HepG2 (cell line): ENCODE data around the gene TMBIM6. TPM values are rescaled to one million over a fixed set of nuclear protein-coding genes. Genes with fewer than 3 reads are reported as not detected.

Source experiments
- ATAC-seq: fragments of 200-7000 bp; cut with Tn5 transposase; 3 replicates; pipeline ENCODE4 v1.9.1; 2020; ENCODE audit warnings: mild to moderate bottlenecking, moderate library complexity
- BruUV-seq: library from RNA; stranded (reverse); fragments of 400-500 nt; replicated peaks from 2 replicates; lab custom pipeline; 2021; lab: Mats Ljungman, UMichigan
- CTCF ChIA-PET: fragments of 300-600 bp; formaldehyde crosslinking; extraction: SDS; loops from one replicate; lab custom pipeline; 2021; ENCODE audit warnings: low total read pairs, inconsistent platforms, low intra/inter-chr PET ratio; lab: Yijun Ruan, JAX
- POLR2A ChIA-PET: fragments of 350-600 bp; sonication (Branson Sonifier 250); formaldehyde crosslinking; loops from one replicate; lab custom pipeline; 2020; ENCODE audit warnings: antibody characterized with exemption, inconsistent platforms; lab: Yijun Ruan, JAX
- DNase-seq: peaks from one replicate; pipeline ENCODE4 v3.0.0-alpha.2; 2015; ENCODE audit warnings: low spot score
- FAIRE-seq: peaks from 3 replicates; lab custom pipeline; 2011; peaks lifted over from hg19 to GRCh38; lab: Jason Lieb, UNC
- H2AFZ ChIP-seq: one replicate; pipeline ENCODE4 v1.6.1; 2011; ENCODE audit warnings: low read length, inconsistent platforms
- H3K27ac ChIP-seq: fragments of 300-600 bp; 3 replicates; pipeline ENCODE4 v1.8.0; 2011; ENCODE audit warnings: mixed run types, mild to moderate bottlenecking, mixed read lengths, low read length, inconsistent platforms; ENCODE audit not compliant: insufficient read depth; ENCODE audit errors: extremely low read length
- H3K27me3 ChIP-seq, 2 experiments: fragments of 200-600 bp in 1 of 2; 2 replicates in 1 of 2; 3 replicates in 1 of 2; pipeline versions ENCODE4 v1.6.0 to v1.8.0; 2011; ENCODE audit warnings: low read length in 2 of 2, mild to moderate bottlenecking in 2 of 2, moderate library complexity in 2 of 2, inconsistent platforms in 1 of 2; ENCODE audit not compliant: insufficient read depth in 2 of 2, control insufficient read depth in 1 of 2
- H3K36me3 ChIP-seq, 2 experiments: fragments of 200-600 bp in 1 of 2; replicated peaks in 1 of 2; 2 replicates in 1 of 2; 3 replicates in 1 of 2; pipeline versions ENCODE4 v1.5.1 to v1.8.0; 2011; ENCODE audit warnings: low read length in 2 of 2, inconsistent platforms in 1 of 2; ENCODE audit not compliant: insufficient read depth in 2 of 2, control insufficient read depth in 1 of 2
- H3K4me1 ChIP-seq: 2 replicates; pipeline ENCODE4 v1.5.1; 2012; ENCODE audit warnings: low read length, inconsistent platforms; ENCODE audit not compliant: insufficient read depth
- H3K4me2 ChIP-seq: 2 replicates; pipeline ENCODE4 v1.6.0; 2011; ENCODE audit warnings: low read depth, low read length, inconsistent platforms
- H3K4me3 ChIP-seq, 3 experiments: fragments of 200-600 bp in 1 of 3; sonication (generic), shearing (Covaris generic) in 1 of 3; replicated peaks in 1 of 3; 2 replicates each; pipeline ENCODE4 v1.5.1; 2011 to 2016; ENCODE audit warnings: low read length in 3 of 3, inconsistent platforms in 2 of 3, low read depth in 2 of 3, mild to moderate bottlenecking in 2 of 3, control low read depth in 1 of 3, mixed read lengths in 1 of 3; ENCODE audit not compliant: insufficient read depth in 1 of 3
- H3K79me2 ChIP-seq: one replicate; pipeline ENCODE4 v1.6.1; 2011; ENCODE audit warnings: low read length, inconsistent platforms; ENCODE audit not compliant: insufficient read depth
- H3K9ac ChIP-seq: 2 replicates; pipeline ENCODE4 v1.6.0; 2011; ENCODE audit warnings: mild to moderate bottlenecking, low read depth, low read length, inconsistent platforms; ENCODE audit not compliant: insufficient read depth
- H3K9me3 ChIP-seq: 2 replicates; pipeline ENCODE4 v1.5.1; 2012; ENCODE audit warnings: mild to moderate bottlenecking, low read length
- H4K20me1 ChIP-seq: 2 replicates; pipeline ENCODE4 v1.6.0; 2011; ENCODE audit warnings: inconsistent platforms, mild to moderate bottlenecking, low read length, moderate library complexity; ENCODE audit not compliant: insufficient read depth
- CTCF ChIP-seq: sonication (generic); formaldehyde crosslinking; IDR thresholded peaks from 2 replicates; pipeline ENCODE4 v1.5.0; 2020; ENCODE audit warnings: mild to moderate bottlenecking, missing genetic modification reagents, moderate library complexity
- FOSL2 ChIP-seq: sonication (generic); formaldehyde crosslinking; IDR thresholded peaks from 2 replicates; pipeline ENCODE4 v1.4.0; 2020; ENCODE audit warnings: missing genetic modification reagents
- MTF1 ChIP-seq: sonication (generic); formaldehyde crosslinking; IDR thresholded peaks from 2 replicates; pipeline ENCODE4 v1.5.0; 2020; ENCODE audit warnings: missing genetic modification reagents
- RBM22 ChIP-seq: fragments of 200-400 bp; formaldehyde crosslinking; optimal IDR thresholded peaks from 2 replicates; pipeline ENCODE3; 2017; ENCODE audit warnings: mild to moderate bottlenecking, low read length, moderate library complexity
- TEAD3 ChIP-seq: optimal IDR thresholded peaks from 2 replicates; pipeline ENCODE3; 2016; ENCODE audit warnings: borderline replicate concordance
- XRCC5 ChIP-seq: fragments of 200-400 bp; formaldehyde crosslinking; optimal IDR thresholded peaks from 2 replicates; pipeline ENCODE3; 2017; ENCODE audit warnings: mild to moderate bottlenecking, low read length
- ZFP1 ChIP-seq: IDR thresholded peaks from 2 replicates; pipeline ENCODE4 v1.6.1; 2016
- ZNF329 ChIP-seq: sonication (generic); formaldehyde crosslinking; IDR thresholded peaks from 2 replicates; pipeline ENCODE4 v1.9.0; 2021; ENCODE audit warnings: low read depth, mild to moderate bottlenecking, missing genetic modification reagents
- ZNF614 ChIP-seq: IDR thresholded peaks from 2 replicates; pipeline ENCODE4 v1.6.1; 2018; ENCODE audit warnings: missing biosample characterization, missing genetic modification reagents, inconsistent platforms, borderline replicate concordance
- WGBS: methylation state at CpG from one replicate; pipeline ENCODE4 v1.1.6; 2017; ENCODE audit warnings: low lambda C conversion rate; 5-methylcytosine and 5-hydroxymethylcytosine counted together
- in situ Hi-C: cut with HindIII; loops from 2 replicates; pipeline ENCODE4 v1.10.0; 2017; ENCODE audit warnings: low pct_unique_long_range_greater_than_20kb; ENCODE audit not compliant: extremely low pct_ligation_motif_present
- intact Hi-C: fragments of 100-400 bp; cut with micrococcal nuclease; formaldehyde crosslinking; loops from one replicate; pipeline ENCODE4 v1.10.0; 2022; ENCODE audit not compliant: unreplicated experiment
- polyA plus RNA-seq, 8 experiments: library from polyadenylated mRNA; depleted of rRNA in 3 of 8; stranded (reverse) in 7 of 8; unstranded in 1 of 8; fragments of >200 nt; fragmentation: Illumina TruSeq in 4 of 8; extraction: Trizol in 4 of 8; gene quantifications; 2 replicates each; pipeline versions ENCODE4 v1.2.1 to v1.2.3, GENCODE V29; 2011 to 2016; ENCODE audit warnings: low read depth in 4 of 8, missing spikeins in 1 of 8, mixed read lengths in 1 of 8; ENCODE audit not compliant: insufficient read depth in 1 of 8
- total RNA-seq, 5 experiments: library from RNA; depleted of rRNA; stranded (reverse); fragments of >200 nt; fragmentation: Illumina TruSeq; extraction: Trizol; gene quantifications; 2 replicates each; pipeline ENCODE4 v1.2.3, GENCODE V29; 2016; ENCODE audit warnings: low read depth in 1 of 5
- TF ChIP-seq, protein P1 (sequence below): sonication (generic); formaldehyde crosslinking; IDR thresholded peaks from 2 replicates; pipeline ENCODE4 v1.8.0; 2022; ENCODE audit warnings: mild to moderate bottlenecking, missing genetic modification reagents, moderate library complexity

The TMBIM6 gene
- total and polyA plus RNA-seq, 2 of the 13 experiments (the other 11 are each of a cell fraction or from before 2014, with no cell fraction given) = 412 to 468 TPM

- TF ChIP-seq FOSL2 (CRISPR knock-in tag) = 0 out of 2 replicates have a peak, but pooled peaks have one; percentile 7
- peak; percentile 25 for TF ChIP-seq TEAD3 (CRISPR knock-in tag)
- TF ChIP-seq, protein P1, sequence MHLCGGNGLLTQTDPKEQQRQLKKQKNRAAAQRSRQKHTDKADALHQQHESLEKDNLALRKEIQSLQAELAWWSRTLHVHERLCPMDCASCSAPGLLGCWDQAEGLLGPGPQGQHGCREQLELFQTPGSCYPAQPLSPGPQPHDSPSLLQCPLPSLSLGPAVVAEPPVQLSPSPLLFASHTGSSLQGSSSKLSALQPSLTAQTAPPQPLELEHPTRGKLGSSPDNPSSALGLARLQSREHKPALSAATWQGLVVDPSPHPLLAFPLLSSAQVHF (CRISPR knock-in tag) = no peak
- TF ChIP-seq MTF1 (CRISPR knock-in tag) = no peak
- no peak for TF ChIP-seq ZNF329
- TF ChIP-seq CTCF = peak; percentile 79
- TF ChIP-seq XRCC5 = peak; percentile 50
- TF ChIP-seq ZFP1 (CRISPR knock-in tag) = no peak
Measured at GRCh38 chr12:49763006-49763591, 21.7 kb downstream of the TMBIM6 start (continued).

GRCh38 chr12:49764126-49764525, 22.8 kb downstream of the TMBIM6 start:
- ChIA-PET CTCF (no interaction called here), POLR2A (interaction anchor here (5.8 kb wide), 1 partner anchor 23 kb away, joined by 34 read pairs; the partner anchor contains the start of gene TMBIM6)
- intact Hi-C loops (no loop called here), in situ Hi-C loops (no loop called here)
- 96% methylated on average over 2 of the region's 3 CpGs for WGBS
- DNase-seq (no peak), FAIRE-seq (no peak), ATAC-seq (no peak)
- no peaks in the 10 kb centered on the region for H3K27me3 ChIP-seq
- H3K4me1 ChIP-seq = peaks cover 12% of the 10 kb centered on the region
- no peaks in the 10 kb centered on the region for H3K79me2 ChIP-seq
- H3K4me2 ChIP-seq = no peak overlapping the region
- H4K20me1 ChIP-seq = peaks cover 8% of the 10 kb centered on the region; the same call in 1 of the 2 replicates
- H3K9ac ChIP-seq = no peak overlapping the region
- no peak overlapping the region for H2AFZ ChIP-seq
- no peaks in the 10 kb centered on the region for H3K9me3 ChIP-seq
- H3K36me3 ChIP-seq = peaks cover 29 to 53% of the 10 kb centered on the region in 2 experiments
- H3K4me3 ChIP-seq = no peak overlapping the region
- no TSS peak for BruUV-seq
- H3K27ac ChIP-seq = no peak overlapping the region
- TF ChIP-seq RBM22 = peak; percentile 73
- TF ChIP-seq ZNF614 (CRISPR knock-in tag) = no peak
